CD1c-positive myeloid dendritic cell (primary cell): ENCODE measurements around the gene MRPS14.
A peak's percentile ranks its signal among the peaks of the same experiment; 100 is the strongest.
"Not testable (repeated sequence)": the region's sequence is repeated elsewhere in the genome, so short reads cannot be mapped to it uniquely, and the experiment has no call there.

ENCODE experiments used
- DNase-seq: peaks from one replicate; pipeline ENCODE4 v3.0.0-alpha.2; 2016; ENCODE audit errors: extremely low spot score

MRPS14 gene

GRCh38 chr1:175023043-175023921 is at the start of gene MRPS14:
MRPS14 (minus strand) TSS chr1:175023425; CDS start chr1:175023408, 17 bp downstream.
- peak; percentile 99 for DNase-seq

- DNase-seq, result peak; percentile 24
These were observed 49.1 kb upstream of the MRPS14 start for GRCh38 chr1:175072099-175072951.

- no peak for DNase-seq
These were observed 48.2 kb upstream of the MRPS14 start for GRCh38 chr1:175071276-175071943.

GRCh38 chr1:175070818-175071217 is 47.6 kb upstream of the MRPS14 start:
- no peak for DNase-seq

- no peak for DNase-seq
These were observed 44.3 kb upstream of the MRPS14 start, which contains the start of gene TNN for GRCh38 chr1:175067362-175068106. TNN (plus strand) TSS chr1:175067833; CDS start chr1:175077419, 9,586 bp downstream.

GRCh38 chr1:175062858-175063257 is 39.6 kb upstream of the MRPS14 start:
- DNase-seq, result no peak

GRCh38 chr1:175062339-175062738 is 39.1 kb upstream of the MRPS14 start:
- DNase-seq, result no peak

GRCh38 chr1:175054736-175055135 is 31.5 kb upstream of the MRPS14 start:
- DNase-seq, result no peak

- no peak for DNase-seq
These were observed 27.8 kb upstream of the MRPS14 start for GRCh38 chr1:175050992-175051391.

- DNase-seq, result no peak
These were observed 22.3 kb upstream of the MRPS14 start for GRCh38 chr1:175045519-175045918.

GRCh38 chr1:175045097-175045496 is 21.9 kb upstream of the MRPS14 start:
- DNase-seq, result no peak

- DNase-seq, result not testable (repeated sequence)
These were observed 21.4 kb upstream of the MRPS14 start for GRCh38 chr1:175044591-175044990.

GRCh38 chr1:175043824-175044223 is 20.6 kb upstream of the MRPS14 start:
- no peak for DNase-seq

GRCh38 chr1:175042650-175043049 is 19.4 kb upstream of the MRPS14 start:
- no peak for DNase-seq

- no peak for DNase-seq
These were observed 17.2 kb upstream of the MRPS14 start for GRCh38 chr1:175040324-175040879.

GRCh38 chr1:175037416-175037815 is 14.2 kb upstream of the MRPS14 start:
- no peak for DNase-seq

- no peak for DNase-seq
These were observed 13.3 kb upstream of the MRPS14 start for GRCh38 chr1:175036476-175036875.

GRCh38 chr1:175035865-175036264 is 12.6 kb upstream of the MRPS14 start:
- no peak for DNase-seq

GRCh38 chr1:175034775-175035174 is 11.6 kb upstream of the MRPS14 start:
- DNase-seq, result no peak

GRCh38 chr1:175033953-175034352 is 10.7 kb upstream of the MRPS14 start:
- DNase-seq, result no peak

GRCh38 chr1:175024773-175025172 is 1.5 kb upstream of the MRPS14 start:
- DNase-seq, result no peak
